Karpas-422 (cell line): ENCODE data around the gene NOMO2. TPM values are rescaled to one million over a fixed set of nuclear protein-coding genes. Genes with fewer than 3 reads are reported as not detected.
"Not testable (repeated sequence)": the region's sequence is repeated elsewhere in the genome, so short reads cannot be mapped to it uniquely, and the experiment has no call there.

ENCODE experiments used
- DNase-seq: peaks from one replicate; pipeline ENCODE4 v3.0.0-alpha.2; 2015
- H2AFZ ChIP-seq: fragments of 200-600 bp; sonication (generic); 2 replicates; pipeline ENCODE4 v1.6.1; 2014; ENCODE audit warnings: antibody characterized with exemption, low read length, mixed read lengths
- H3K27ac ChIP-seq: fragments of 200-600 bp; sonication (generic); 2 replicates; pipeline ENCODE4 v1.5.1; 2014; ENCODE audit warnings: mild to moderate bottlenecking, low read length, moderate library complexity
- H3K27me3 ChIP-seq: fragments of 200-600 bp; sonication (generic); 2 replicates; pipeline ENCODE4 v1.6.1; 2014; ENCODE audit warnings: low read length, mixed read lengths
- H3K36me3 ChIP-seq: fragments of 200-600 bp; sonication (generic); 2 replicates; pipeline ENCODE4 v1.6.1; 2014; ENCODE audit warnings: low read length, mixed read lengths; ENCODE audit not compliant: insufficient read depth
- H3K4me1 ChIP-seq: fragments of 200-600 bp; sonication (generic); 2 replicates; pipeline ENCODE4 v1.6.1; 2014; ENCODE audit warnings: mild to moderate bottlenecking, low read length, mixed read lengths
- H3K4me2 ChIP-seq: fragments of 200-600 bp; sonication (generic); 2 replicates; pipeline ENCODE4 v1.6.1; 2014; ENCODE audit warnings: low read length, low read depth, mild to moderate bottlenecking; ENCODE audit not compliant: poor library complexity, severe bottlenecking
- H3K4me3 ChIP-seq: fragments of 200-600 bp; sonication (generic); 2 replicates; pipeline ENCODE4 v1.5.1; 2014; ENCODE audit warnings: mild to moderate bottlenecking, antibody characterized with exemption, low read length, mixed read lengths
- H3K79me2 ChIP-seq: fragments of 200-600 bp; sonication (generic); 2 replicates; pipeline ENCODE4 v1.6.1; 2014; ENCODE audit warnings: mild to moderate bottlenecking, low read length, mixed read lengths
- H3K9ac ChIP-seq: fragments of 200-600 bp; sonication (generic); 2 replicates; pipeline ENCODE4 v1.6.0; 2014; ENCODE audit warnings: low read length
- H3K9me2 ChIP-seq: fragments of 200-600 bp; sonication (generic), shearing (Covaris generic); replicated peaks from 2 replicates; pipeline ENCODE4 v1.6.0; 2014; ENCODE audit warnings: mild to moderate bottlenecking, low read length, moderate library complexity; ENCODE audit not compliant: insufficient read depth
- H3K9me3 ChIP-seq: fragments of 300-700, 200-600 bp; sonication (generic); 2 replicates; pipeline ENCODE4 v1.6.1; 2014; ENCODE audit warnings: low read length, mixed read lengths
- H4K20me1 ChIP-seq: fragments of 200-600 bp; sonication (generic); 2 replicates; pipeline ENCODE4 v1.6.1; 2014; ENCODE audit warnings: mild to moderate bottlenecking, antibody characterized with exemption, low read length, low read depth; ENCODE audit not compliant: insufficient read depth
- total RNA-seq: library from RNA; depleted of rRNA; stranded (reverse); fragments of >200 nt; shearing (Covaris generic); gene quantifications from 2 replicates; pipeline ENCODE4 v1.2.3, GENCODE V29; 2014; ENCODE audit warnings: low replicate concordance; rRNA removed

NOMO2 gene
- total RNA-seq, result 72.6 and 94.8 TPM in 2 replicates

- H3K36me3 ChIP-seq, H3K9me2 ChIP-seq, H2AFZ ChIP-seq, H3K27ac ChIP-seq, H4K20me1 ChIP-seq, H3K4me1 ChIP-seq, H3K27me3 ChIP-seq, H3K9me3 ChIP-seq: not testable (repeated sequence)
- H3K9ac ChIP-seq, result peak within 1 kb of the TSS; percentile 64
- peak; percentile 40 for DNase-seq
- peaks cover 14% of the 10 kb centered on the region for H3K79me2 ChIP-seq
- peak within 1 kb of the TSS; percentile 61 for H3K4me3 ChIP-seq
- H3K4me2 ChIP-seq, result peak within 1 kb of the TSS; percentile 44
Observed at GRCh38 chr16:18561727-18562314, at the start of gene NOMO2. TSS of gene NOMO2 (minus strand) at chr16:18562097. CDS start at chr16:18562040, 57 bp downstream.

DNA sequence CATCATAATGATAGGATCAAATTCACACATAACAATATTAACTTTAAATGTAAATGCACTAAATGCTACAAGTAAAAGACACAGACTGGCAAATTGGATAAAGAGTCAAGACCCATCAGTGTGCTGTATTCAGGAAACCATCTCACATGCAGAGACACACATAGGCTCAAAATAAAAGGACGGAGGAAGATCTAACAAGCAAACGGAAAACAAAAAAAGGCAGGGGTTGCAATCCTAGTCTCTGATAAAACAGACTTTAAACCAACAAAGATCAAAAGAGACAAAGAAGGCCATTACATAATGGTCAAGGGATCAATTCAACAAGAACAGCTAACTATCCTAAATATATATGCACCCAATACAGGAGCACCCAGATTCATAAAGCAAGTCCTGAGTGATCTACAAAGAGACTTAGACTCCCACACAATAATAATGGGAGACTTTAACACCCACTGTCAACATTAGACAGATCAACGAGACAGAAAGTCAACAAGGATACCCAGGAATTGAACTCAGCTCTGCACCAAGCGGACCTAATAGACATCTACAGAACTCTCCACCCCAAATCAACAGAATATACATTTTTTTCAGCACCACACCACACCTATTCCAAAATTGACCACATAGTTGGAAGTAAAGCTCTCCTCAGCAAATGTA lies 48.4 kb upstream of the NOMO2 start:
- not testable (repeated sequence) for DNase-seq, H3K36me3 ChIP-seq, H3K4me3 ChIP-seq, H3K9ac ChIP-seq, H3K4me1 ChIP-seq, H3K27me3 ChIP-seq, H3K79me2 ChIP-seq, H3K4me2 ChIP-seq, H2AFZ ChIP-seq, H3K27ac ChIP-seq, H4K20me1 ChIP-seq, H3K9me3 ChIP-seq, H3K9me2 ChIP-seq

- not testable (repeated sequence) for H2AFZ ChIP-seq, H4K20me1 ChIP-seq, H3K4me1 ChIP-seq, H3K4me2 ChIP-seq, H3K9me3 ChIP-seq, H3K79me2 ChIP-seq, DNase-seq, H3K9me2 ChIP-seq, H3K27me3 ChIP-seq, H3K9ac ChIP-seq, H3K4me3 ChIP-seq, H3K27ac ChIP-seq, H3K36me3 ChIP-seq
Observed at GRCh38 chr16:18608271-18608670, 46.4 kb upstream of the NOMO2 start.

GRCh38 chr16:18603572-18604246 lies 41.8 kb upstream of the NOMO2 start:
- H3K9me3 ChIP-seq, H3K79me2 ChIP-seq, H3K9me2 ChIP-seq, H2AFZ ChIP-seq, H3K4me3 ChIP-seq, H3K9ac ChIP-seq, H3K4me1 ChIP-seq, H3K36me3 ChIP-seq, H3K27me3 ChIP-seq, H3K4me2 ChIP-seq, H4K20me1 ChIP-seq, DNase-seq, H3K27ac ChIP-seq: not testable (repeated sequence)

DNA sequence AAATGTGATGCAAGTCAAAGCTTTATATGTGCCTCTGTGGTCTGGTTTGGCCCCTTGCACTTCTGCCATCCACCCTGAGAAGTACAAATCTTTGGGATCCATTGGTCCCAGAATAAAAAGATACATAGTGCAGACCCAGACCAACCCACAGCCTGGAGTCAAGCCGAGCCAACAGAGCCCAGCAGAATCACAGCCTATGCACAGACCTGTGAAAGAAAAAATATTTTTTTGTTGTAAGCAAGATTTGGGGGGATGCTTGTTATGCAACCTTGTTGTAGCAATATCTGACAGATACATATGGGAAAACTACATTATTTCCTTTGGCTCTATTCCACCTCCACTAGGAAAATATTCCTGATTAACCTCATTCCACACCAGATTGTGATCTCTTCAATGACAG lies 36.7 kb upstream of the NOMO2 start:
- not testable (repeated sequence) for H3K36me3 ChIP-seq, H3K4me2 ChIP-seq, H2AFZ ChIP-seq, H3K9me2 ChIP-seq, H3K9me3 ChIP-seq, H3K79me2 ChIP-seq, H4K20me1 ChIP-seq, H3K27ac ChIP-seq, H3K27me3 ChIP-seq, H3K4me1 ChIP-seq, DNase-seq, H3K9ac ChIP-seq, H3K4me3 ChIP-seq

GRCh38 chr16:18597734-18598133 lies 35.8 kb upstream of the NOMO2 start:
- H3K36me3 ChIP-seq, H3K27ac ChIP-seq, H3K9me2 ChIP-seq, H3K4me3 ChIP-seq, DNase-seq, H3K4me2 ChIP-seq, H3K9me3 ChIP-seq, H4K20me1 ChIP-seq, H3K9ac ChIP-seq, H3K79me2 ChIP-seq, H3K4me1 ChIP-seq, H3K27me3 ChIP-seq, H2AFZ ChIP-seq: not testable (repeated sequence)

DNA sequence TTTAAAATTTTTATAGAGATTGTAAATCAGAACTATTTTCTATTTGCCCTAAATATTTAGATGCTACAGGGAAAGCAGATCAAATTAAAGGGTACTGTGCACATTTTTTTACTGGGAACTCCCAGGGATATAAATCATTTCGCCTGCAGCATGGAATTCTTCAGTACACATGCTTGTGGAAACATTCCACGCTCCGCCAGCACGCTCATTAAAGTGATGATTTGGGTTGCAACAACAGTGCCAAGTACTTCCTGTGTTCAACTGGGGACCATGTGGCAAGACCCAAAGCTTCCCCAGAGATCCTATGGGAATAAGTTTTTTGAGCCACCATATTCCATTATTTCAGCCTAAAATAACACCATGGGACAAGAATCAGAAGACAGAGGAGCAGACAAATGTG lies 35.4 kb upstream of the NOMO2 start:
- H3K36me3 ChIP-seq, H3K9me2 ChIP-seq, H3K4me1 ChIP-seq, H3K9me3 ChIP-seq, H3K4me3 ChIP-seq, H3K9ac ChIP-seq, DNase-seq, H3K79me2 ChIP-seq, H3K27ac ChIP-seq, H4K20me1 ChIP-seq, H3K27me3 ChIP-seq, H3K4me2 ChIP-seq, H2AFZ ChIP-seq: not testable (repeated sequence)

DNA sequence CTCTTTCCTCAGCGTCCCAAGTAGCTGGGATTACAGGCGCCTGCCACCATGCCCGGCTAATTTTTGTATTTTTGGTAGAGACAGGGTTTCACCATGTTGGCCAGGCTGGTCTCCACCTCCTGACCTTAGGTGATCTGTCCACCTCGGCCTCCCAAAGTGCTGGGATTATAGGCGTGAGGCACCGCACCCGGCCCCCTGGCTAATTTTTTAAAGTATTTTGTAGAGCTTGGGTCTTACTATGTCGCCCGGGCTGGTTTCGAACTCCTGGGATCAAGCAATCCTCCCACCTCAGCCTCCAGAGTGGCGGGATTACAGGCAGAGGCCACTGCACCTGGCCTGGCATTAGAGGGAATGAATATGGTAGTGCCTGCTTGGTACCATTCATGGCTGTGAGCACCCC lies 33.9 kb upstream of the NOMO2 start:
- not testable (repeated sequence) for H3K27me3 ChIP-seq, H3K9me3 ChIP-seq, H3K36me3 ChIP-seq, H4K20me1 ChIP-seq, DNase-seq, H3K4me3 ChIP-seq, H3K9ac ChIP-seq, H3K79me2 ChIP-seq, H3K4me2 ChIP-seq, H3K9me2 ChIP-seq, H3K27ac ChIP-seq, H3K4me1 ChIP-seq, H2AFZ ChIP-seq
